NCI-H2196 (cell line): Measurements from ENCODE around the gene CDC42EP2.
A peak's percentile ranks its signal among the peaks of the same experiment; 100 is the strongest.

Source experiments
- DNase-seq: peaks from one replicate; lab custom pipeline; 2025; ENCODE audit not compliant: unreplicated experiment; lab: John Stamatoyannopoulos, UW

The CDC42EP2 gene

GRCh38 chr11:65297026-65297672 is 17.5 kb upstream of the CDC42EP2 start:
- no peak for DNase-seq

DNA sequence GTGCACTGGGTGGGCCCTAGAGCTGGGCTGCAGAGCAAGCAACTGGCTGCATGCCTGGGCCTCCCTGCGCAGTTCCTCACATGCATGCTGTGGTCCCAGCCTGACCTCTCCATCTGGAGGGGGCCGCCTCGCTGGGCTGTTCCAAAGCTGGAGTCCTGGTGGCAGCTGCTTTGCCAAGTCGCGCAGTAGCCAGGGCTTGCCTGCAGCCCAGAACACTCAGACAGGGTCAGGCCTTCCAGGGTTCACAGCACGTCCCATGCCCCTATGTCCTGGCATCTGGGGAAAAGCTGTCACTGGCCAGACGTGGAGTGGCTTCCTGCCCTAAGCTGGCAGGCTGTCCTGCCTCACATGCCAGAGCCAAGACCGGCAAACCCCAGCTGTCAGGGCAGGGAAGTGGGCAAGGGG is 16.5 kb upstream of the CDC42EP2 start:
- DNase-seq = no peak

- no peak for DNase-seq
Observed at GRCh38 chr11:65298655-65299179, 15.9 kb upstream of the CDC42EP2 start.

DNA sequence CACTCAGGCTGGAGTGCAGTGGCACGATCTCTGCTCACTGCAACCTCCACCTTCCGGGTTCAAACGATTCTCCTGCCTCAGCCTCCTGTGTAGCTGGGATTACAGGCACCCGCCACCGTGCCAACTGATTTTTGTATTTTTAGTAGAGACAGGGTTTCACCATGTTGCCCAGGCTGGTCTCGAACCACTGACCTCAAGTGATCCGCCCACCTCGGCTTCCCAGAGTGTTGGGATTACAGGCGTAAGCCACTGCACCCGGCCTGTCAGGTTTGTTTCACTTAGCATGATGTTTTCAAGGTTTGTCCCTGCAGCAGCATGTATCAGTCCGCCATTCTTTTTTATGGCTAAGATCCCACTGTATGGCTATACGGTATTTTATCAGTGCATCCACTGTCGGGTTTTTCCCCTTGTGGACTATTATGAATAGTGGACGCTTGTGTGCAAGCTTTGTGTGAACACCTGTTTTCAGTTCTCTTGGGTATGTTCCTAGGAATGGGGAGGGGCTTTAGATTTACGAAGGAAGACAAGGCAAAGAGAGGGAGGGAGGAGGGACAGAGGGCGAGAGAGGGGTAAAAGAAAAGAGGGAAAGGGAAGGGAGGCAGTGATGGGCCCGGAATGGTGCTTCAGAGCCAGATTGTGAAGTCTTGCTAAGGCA is 13.9 kb upstream of the CDC42EP2 start:
- DNase-seq = no peak

DNA sequence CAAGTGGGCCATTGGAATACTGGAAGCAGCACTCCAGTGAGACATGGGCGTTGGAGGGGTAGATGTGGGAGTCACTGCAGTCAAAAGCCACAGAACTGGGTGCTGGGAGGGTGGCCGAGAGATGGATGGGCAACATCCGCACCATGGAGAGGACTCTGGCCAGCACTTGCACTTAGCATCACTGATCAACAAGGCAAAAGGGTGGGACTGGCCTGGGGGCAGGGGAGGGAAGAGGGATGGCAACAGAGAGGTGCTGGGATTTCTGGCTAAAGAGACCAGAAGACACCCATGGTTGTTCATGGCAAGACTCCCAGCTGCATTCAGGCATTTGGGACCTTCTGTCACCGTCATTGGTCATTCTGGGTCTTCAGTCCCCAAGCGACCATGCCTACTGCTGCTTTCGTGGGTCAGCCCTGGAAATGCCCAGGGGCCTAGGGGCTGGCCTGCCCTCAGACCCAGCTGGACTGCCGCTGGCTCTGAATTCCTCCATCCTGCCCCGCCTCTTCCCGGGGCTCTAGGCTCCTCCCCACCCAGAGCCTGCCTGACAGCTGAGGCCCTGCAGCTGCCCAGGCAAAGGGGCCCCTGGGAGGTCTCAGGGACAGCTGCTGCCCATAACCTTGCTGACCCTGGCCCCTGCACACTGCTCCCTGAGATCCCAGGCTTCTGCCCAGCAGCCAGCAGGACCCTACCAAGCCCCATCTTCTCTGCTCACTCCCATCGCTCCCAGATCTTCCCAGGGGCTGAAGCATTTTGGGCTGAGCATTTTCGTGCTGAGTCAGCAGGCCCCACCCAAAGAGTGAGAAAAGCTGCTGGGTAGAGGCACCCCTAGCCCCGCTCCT is 13.0 kb upstream of the CDC42EP2 start:
- no peak for DNase-seq

DNA sequence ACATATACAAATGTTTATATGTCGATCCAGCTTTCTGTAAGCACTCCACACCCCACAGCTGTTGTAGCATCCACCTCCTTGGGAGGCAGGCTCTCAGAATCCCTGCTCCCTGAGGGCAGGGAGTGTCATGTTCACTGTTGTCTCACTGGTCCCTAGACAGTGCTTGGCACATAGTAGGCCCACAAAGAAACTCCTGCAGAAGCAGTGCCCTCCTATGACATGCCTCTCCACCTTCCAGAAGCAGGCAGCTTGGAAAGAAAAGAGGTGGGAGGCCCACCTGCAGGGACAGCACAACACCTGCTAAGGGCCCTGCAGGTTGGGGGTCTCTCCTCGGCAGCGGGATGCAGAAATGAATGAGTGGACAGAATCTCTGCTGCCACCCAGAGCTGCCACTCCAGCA is 11.1 kb upstream of the CDC42EP2 start:
- DNase-seq = no peak

DNA sequence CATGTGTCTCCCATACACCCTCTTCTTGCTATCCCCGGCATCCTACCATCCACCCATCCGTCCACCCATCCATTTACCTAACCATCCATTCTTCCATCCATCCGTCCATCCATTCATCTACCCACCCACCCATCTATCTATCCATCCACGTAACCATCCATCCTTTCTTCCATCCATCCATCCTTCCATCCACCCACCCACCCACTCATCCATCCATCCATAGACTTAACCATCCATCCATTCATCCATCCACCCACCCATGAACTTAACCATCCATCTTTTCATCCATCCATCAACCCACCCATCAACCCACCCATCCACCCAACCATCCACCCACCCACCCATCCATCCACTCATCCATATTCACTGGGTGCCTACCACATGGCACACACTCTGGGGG is 10.6 kb upstream of the CDC42EP2 start:
- DNase-seq = no peak

DNA sequence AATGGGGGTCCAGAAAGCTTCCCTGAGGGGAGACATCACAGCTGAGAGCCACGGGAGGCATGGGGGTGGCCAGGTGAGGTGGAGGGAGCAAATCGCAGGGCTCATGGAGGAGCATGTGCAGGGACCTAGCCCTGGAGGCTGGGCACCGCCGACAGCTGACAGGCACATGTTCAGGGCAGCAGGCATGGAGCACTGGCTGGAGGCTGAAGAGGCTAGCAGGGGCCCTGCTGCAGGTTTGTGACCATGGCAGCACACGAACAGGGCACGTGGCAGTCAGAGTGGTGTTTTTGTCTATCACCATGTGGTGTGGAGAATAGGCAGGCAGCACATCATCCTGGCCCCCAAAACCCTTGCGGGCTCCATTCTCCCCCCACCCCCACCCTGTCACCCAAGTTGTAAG is 10.1 kb upstream of the CDC42EP2 start:
- DNase-seq = no peak

DNA sequence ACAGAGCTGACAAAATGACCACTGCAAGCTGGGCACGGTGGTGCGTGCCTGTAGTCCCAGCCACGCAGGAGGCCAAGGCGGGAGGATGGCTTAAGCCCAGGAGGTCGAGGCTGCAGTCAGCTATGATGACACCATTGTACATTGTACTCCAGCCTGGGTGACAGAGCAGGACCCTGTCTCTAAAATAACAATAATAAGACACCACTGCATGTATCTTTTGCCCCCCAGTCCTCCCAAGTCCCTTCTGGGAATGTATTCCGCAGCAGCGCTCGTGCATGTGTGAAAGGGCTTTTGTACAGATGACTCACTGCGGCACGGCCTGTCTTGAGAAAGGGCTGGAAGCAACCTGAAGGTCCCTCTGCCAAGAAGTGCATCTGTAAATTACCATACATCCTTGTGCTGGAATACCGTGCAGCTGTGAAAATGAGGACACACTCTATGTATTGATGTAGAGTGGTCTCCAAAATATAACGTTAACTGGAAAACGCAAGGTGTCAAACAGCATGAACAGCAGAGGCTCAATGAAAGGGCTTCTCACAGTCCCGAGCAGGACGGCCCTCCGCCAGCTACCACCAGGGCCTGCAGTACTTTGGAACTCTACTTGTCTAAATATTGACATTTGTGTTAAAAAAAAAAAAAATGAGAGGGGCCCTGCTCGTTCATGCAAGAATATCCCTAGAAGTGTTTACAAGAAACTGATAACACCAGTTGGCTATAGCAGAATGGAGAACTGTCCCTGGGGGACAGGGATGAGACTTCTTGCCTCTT is 9.0 kb upstream of the CDC42EP2 start:
- no peak for DNase-seq

- DNase-seq = no peak
Observed at GRCh38 chr11:65307298-65308229, 7.1 kb upstream of the CDC42EP2 start.

DNA sequence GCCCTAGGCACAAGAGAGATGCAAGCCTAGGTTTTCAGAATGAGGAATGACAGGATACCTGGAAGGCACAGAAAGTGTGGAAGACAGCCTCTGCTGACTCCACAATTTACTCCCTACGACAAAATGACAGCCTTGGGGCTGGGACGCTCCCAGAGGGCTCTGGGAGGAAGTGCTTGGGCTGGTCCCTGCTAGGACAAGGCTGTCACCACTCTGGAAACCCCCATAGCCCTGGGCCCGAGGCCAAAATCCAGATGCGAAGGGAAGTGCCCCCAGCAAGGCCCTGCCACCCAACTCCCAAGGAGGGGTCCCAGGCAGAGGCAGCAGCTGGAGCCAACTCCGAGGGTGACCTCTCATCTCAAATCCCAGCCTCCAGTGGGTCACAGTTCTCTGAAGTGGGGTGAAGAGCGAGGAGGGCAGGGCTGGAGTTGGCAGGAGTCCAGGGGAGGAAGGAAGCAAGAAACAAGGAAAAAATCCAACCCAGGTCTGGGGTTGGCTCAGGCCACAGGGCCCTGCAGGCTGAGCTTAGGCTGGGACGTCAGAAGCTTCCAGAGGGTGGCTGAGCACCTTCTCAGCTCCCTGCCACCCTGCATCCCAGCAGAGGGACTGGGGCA is 6.3 kb upstream of the CDC42EP2 start:
- no peak for DNase-seq

GRCh38 chr11:65309006-65309405 is 5.7 kb upstream of the CDC42EP2 start:
- DNase-seq = no peak

- peak; percentile 25 for DNase-seq
Observed at GRCh38 chr11:65310215-65310614, 4.5 kb upstream of the CDC42EP2 start.

DNA sequence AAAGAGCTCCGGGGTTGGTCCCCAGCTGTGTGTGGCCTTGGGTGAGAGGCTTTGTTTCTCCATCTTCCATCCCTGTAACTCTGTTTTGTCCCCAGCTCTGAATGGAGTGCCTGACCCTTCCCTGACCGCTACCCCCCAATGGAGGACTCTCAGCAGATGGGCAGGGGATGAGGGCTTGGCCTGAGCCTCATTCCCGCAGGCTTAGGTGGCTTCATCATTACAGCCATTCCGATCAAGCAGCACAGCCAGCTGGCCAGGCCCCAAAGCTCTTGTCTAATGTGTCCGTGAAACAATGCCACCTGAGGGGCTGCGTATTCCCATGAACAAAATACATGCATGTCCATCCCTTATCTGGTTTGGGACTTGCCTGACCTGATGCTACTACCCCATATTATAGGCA is 3.9 kb upstream of the CDC42EP2 start:
- DNase-seq = no peak

GRCh38 chr11:65311170-65311678 is 3.4 kb upstream of the CDC42EP2 start:
- DNase-seq = no peak

DNA sequence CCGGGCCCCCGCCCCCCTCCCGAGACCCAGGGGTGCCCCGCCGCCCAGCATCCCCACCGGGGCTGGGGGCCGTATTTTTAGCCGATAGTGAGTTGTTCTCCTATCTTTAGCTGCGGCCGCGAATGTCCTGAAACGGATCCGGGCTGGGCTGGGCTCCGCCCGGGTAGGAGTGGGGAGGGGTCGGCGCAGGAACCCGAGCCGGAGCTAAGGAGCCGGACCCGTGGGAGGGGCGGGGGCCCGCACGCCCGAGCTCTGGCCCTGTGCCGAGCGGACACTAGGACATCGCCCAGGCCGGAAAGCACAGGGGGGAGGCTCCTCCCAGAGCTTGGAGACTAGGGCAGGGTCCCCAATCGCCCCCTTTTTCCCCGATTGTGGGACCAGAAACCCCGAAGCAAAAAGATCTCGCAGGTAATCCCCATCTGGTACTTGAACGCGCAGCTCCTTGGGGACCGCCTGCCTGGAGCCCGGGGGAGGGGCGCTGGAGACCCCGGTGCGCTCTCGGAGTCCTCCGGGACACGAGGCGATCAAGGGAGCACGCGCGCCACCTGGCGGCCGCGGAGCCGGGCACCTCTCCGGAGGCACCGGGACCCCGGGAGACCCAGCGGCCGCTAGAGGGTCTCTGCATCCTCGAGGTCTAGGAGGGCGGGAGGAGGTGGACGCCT is 669 bp downstream of the CDC42EP2 start:
- peak; percentile 83 for DNase-seq

GRCh38 chr11:65315866-65316226 is 1.2 kb downstream of the CDC42EP2 start:
- DNase-seq = no peak

DNA sequence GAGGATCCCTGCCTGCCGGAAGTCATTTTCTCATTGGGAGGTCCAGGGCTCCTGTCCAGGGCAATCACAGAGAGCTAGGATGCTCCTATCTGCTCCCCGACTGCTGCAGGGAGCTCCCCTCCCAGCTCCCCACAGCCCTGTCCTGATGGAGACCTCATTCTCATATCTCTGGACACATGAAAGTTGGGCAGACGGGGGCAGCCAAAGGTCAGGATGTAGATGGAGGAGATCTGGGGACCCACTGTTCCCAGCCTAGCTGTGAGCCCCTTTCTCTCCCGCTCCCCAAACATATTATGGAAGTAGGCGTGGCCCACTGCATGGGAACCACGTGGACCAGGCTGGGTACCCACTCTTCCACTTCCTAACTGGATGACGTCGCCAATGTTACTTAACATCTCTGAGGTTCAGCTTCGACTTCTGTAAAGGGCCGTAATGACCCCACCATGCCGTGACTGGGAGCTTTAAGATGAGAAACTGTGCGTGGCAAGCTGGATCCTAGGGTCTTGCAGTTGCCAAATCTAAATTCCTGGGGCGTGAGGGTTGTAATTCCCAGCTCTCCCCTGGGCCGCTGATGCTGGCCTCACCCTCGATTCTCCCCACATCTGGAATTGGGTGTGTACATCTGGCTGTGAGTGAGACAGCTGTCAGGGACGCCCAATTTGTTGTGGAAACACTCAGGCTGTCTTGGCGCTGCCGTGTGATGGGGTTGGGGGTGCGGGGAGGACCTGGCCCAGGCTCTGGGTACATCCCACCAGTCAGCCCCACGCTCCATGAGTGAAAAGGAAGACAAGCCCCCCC is 1.8 kb downstream of the CDC42EP2 start:
- DNase-seq = no peak
